DND-41 (cell line): ENCODE data around the gene ERP27.

Experiments used
- ATAC-seq: fragments of 200-7000 bp; cut with Tn5 transposase; 3 replicates; pipeline ENCODE4 v1.9.1; 2021; ENCODE audit warnings: low read depth; ENCODE audit not compliant: insufficient read depth
- DNase-seq: peaks from one replicate; pipeline ENCODE4 v3.0.0-alpha.2; 2020
- H2AFZ ChIP-seq: 2 replicates; pipeline ENCODE4 v1.6.0; 2012; ENCODE audit warnings: low read depth, low read length
- H3K27ac ChIP-seq: 2 replicates; pipeline ENCODE4 v1.5.1; 2012; ENCODE audit warnings: low read length, inconsistent platforms
- H3K27me3 ChIP-seq: fragments of 200-600 bp; sonication (generic); 2 replicates; pipeline ENCODE4 v1.6.0; 2012; ENCODE audit warnings: low read length, mild to moderate bottlenecking, inconsistent platforms; ENCODE audit not compliant: insufficient read depth, poor library complexity
- H3K36me3 ChIP-seq: 2 replicates; pipeline ENCODE4 v1.5.1; 2012; ENCODE audit warnings: low read length, inconsistent platforms; ENCODE audit not compliant: insufficient read depth
- H3K4me1 ChIP-seq: 2 replicates; pipeline ENCODE4 v1.5.1; 2012; ENCODE audit warnings: mild to moderate bottlenecking, low read length; ENCODE audit not compliant: insufficient read depth
- H3K4me2 ChIP-seq: 2 replicates; pipeline ENCODE4 v1.6.0; 2012; ENCODE audit warnings: mild to moderate bottlenecking, moderate library complexity, low read length, inconsistent platforms; ENCODE audit not compliant: insufficient read depth
- H3K4me3 ChIP-seq, 2 experiments: fragments of 200-600 bp in 1 of 2; shearing (Covaris generic) in 1 of 2; 2 replicates each; pipeline ENCODE4 v1.5.1; 2012 to 2016; ENCODE audit warnings: inconsistent platforms in 2 of 2, low read length in 2 of 2, mild to moderate bottlenecking in 2 of 2, low read depth in 1 of 2, moderate library complexity in 1 of 2
- H3K79me2 ChIP-seq: 2 replicates; pipeline ENCODE4 v1.6.0; 2012; ENCODE audit warnings: low read length, inconsistent platforms; ENCODE audit not compliant: insufficient read depth
- H3K9ac ChIP-seq: 2 replicates; pipeline ENCODE4 v1.6.0; 2012; ENCODE audit warnings: low read depth, mild to moderate bottlenecking, inconsistent platforms, low read length, moderate library complexity
- H3K9me3 ChIP-seq: 2 replicates; pipeline ENCODE4 v1.5.1; 2012; ENCODE audit warnings: low read length, moderate library complexity, mild to moderate bottlenecking, inconsistent platforms; ENCODE audit not compliant: insufficient read depth, severe bottlenecking
- H4K20me1 ChIP-seq: 2 replicates; pipeline ENCODE4 v1.6.0; 2012; ENCODE audit warnings: low read length; ENCODE audit not compliant: insufficient read depth
- EZH2 ChIP-seq: IDR thresholded peaks from 3 replicates; pipeline ENCODE4 v1.6.1; 2012; ENCODE audit warnings: borderline replicate concordance, low read depth, mild to moderate bottlenecking, moderate library complexity, low read length, inconsistent platforms; ENCODE audit not compliant: severe bottlenecking
- TF ChIP-seq, protein P1 (sequence below): IDR thresholded peaks from 2 replicates; pipeline ENCODE4 v1.5.1; 2012; ENCODE audit warnings: borderline replicate concordance, low read length, moderate library complexity, mild to moderate bottlenecking; ENCODE audit not compliant: poor library complexity, severe bottlenecking; ENCODE audit errors: extremely low read depth

ERP27 gene

DNA sequence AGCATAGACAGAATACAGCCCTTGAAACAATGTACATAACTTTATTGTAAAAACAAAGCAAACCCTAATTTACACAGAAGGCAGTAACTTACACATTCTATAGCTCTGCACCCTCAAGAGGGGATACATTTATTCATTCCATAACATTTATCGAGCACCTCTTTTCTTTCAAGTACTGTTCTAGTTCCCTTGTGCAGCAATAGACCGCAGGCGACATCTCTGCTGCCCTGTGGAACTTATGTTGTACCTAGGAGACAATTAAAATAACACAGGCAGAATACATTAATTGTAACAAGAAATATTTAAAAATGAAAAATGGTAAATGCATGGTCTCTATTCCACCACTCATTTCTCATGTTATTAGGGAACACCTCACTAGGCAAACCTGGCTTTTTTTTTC, 24.5 kb upstream of the ERP27 start:
- Histone ChIP-seq H3K9ac (peak overlapping the region; percentile 78), H3K4me1 (peaks cover 59% of the 10 kb centered on the region), H3K27me3 (no peaks in the 10 kb centered on the region), H3K4me3 (peak overlapping the region; percentile 41 to 77; a peak in 3 of 4 replicates), H3K36me3 (peaks cover 24% of the 10 kb centered on the region), H3K9me3 (no peaks in the 10 kb centered on the region), H3K79me2 (peaks cover 67% of the 10 kb centered on the region), H3K27ac (peak overlapping the region; percentile 87), H3K4me2 (peak overlapping the region; percentile 89), H2AFZ (peak overlapping the region; percentile 81), H4K20me1 (peaks cover 15% of the 10 kb centered on the region; the same call in 1 of the 2 replicates)
- TF ChIP-seq, protein P1, sequence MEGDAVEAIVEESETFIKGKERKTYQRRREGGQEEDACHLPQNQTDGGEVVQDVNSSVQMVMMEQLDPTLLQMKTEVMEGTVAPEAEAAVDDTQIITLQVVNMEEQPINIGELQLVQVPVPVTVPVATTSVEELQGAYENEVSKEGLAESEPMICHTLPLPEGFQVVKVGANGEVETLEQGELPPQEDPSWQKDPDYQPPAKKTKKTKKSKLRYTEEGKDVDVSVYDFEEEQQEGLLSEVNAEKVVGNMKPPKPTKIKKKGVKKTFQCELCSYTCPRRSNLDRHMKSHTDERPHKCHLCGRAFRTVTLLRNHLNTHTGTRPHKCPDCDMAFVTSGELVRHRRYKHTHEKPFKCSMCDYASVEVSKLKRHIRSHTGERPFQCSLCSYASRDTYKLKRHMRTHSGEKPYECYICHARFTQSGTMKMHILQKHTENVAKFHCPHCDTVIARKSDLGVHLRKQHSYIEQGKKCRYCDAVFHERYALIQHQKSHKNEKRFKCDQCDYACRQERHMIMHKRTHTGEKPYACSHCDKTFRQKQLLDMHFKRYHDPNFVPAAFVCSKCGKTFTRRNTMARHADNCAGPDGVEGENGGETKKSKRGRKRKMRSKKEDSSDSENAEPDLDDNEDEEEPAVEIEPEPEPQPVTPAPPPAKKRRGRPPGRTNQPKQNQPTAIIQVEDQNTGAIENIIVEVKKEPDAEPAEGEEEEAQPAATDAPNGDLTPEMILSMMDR, result peak; percentile 4
- no peak for TF ChIP-seq EZH2
- no peak for ATAC-seq
- DNase-seq, result peak; percentile 47

DNA sequence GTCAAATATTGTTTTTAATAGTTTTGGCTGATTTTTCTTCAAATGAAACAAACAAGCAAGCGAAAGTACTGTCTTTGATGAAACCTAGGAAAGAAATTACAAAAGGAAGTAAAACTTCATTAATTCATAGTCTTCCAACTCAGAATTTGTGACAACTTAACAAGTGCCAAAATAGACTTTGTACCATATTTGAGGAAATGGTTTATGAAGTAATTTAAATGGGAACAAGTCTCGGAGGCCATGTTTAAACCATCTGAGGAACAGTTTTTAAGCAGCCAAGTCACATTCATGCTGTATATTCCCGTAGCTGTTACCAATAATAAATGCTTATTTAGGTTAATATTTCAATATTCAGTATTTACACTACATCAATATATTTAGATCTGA, 23.8 kb upstream of the ERP27 start:
- peak overlapping the region; percentile 41 to 77 for H3K4me3 ChIP-seq
- H3K4me1 ChIP-seq, result peaks cover 66% of the 10 kb centered on the region
- peak overlapping the region; percentile 78 for H3K9ac ChIP-seq
- H3K27me3 ChIP-seq, result no peaks in the 10 kb centered on the region
- peak overlapping the region; percentile 81 for H2AFZ ChIP-seq
- peak overlapping the region; percentile 87 for H3K27ac ChIP-seq
- peaks cover 29% of the 10 kb centered on the region for H3K36me3 ChIP-seq
- peak overlapping the region; percentile 89 for H3K4me2 ChIP-seq
- no peaks in the 10 kb centered on the region for H3K9me3 ChIP-seq
- TF ChIP-seq, protein P1, result no peak
- TF ChIP-seq EZH2, result no peak
- no peak for ATAC-seq
- H3K79me2 ChIP-seq, result peaks cover 73% of the 10 kb centered on the region
- DNase-seq, result no peak
- H4K20me1 ChIP-seq, result peaks cover 19% of the 10 kb centered on the region; the same call in 1 of the 2 replicates

DNA sequence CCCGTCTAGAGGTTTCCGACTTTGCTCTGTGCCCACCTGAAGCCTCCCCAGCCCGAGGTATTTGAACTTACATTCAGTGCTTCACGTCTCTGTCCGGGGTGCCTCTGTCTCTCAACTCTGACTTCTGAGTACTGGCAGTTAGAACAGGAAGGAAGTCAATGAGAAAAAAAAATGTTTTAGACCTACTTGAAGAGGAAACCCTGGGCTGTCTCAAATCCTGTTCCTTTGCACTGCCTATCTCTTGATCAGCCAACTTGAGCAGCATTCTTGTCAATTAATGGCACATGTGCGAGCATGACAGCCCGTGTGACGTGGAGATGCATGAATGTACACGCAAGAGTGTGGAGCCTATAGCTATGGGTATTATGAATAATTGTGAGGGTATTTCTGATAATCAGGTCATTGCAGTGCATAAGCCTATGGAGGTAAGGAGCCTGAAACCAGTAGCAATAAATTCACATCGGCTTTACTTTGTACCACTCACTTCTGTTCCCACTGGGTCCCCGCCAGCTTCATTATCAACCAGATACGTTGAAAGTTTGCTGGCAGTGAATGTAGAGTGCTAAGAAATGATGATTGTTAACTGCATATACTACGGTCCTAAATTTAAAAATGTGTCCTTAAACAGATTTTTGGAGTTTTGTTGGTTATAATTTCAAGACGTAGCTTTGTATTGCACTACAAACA, 23.3 kb upstream of the ERP27 start, which contains the start of gene ARHGDIB:
ARHGDIB (minus strand) TSS at position 136 of the 687 bp plus-strand sequence. CDS start 10,889 bp downstream, outside the sequence.
- peak within 1 kb of the TSS; percentile 41 to 77 for H3K4me3 ChIP-seq
- no peaks in the 10 kb centered on the region for H3K27me3 ChIP-seq
- peak within 1 kb of the TSS; percentile 78 for H3K9ac ChIP-seq
- H4K20me1 ChIP-seq, result peaks cover 22% of the 10 kb centered on the region
- peak within 1 kb of the TSS; percentile 87 for H3K27ac ChIP-seq
- H2AFZ ChIP-seq, result peak within 1 kb of the TSS; percentile 81
- peak within 1 kb of the TSS; percentile 89 for H3K4me2 ChIP-seq
- H3K4me1 ChIP-seq, result peaks cover 71% of the 10 kb centered on the region
- TF ChIP-seq, protein P1, result no peak
- TF ChIP-seq EZH2, result no peak
- peak; percentile 81 for ATAC-seq
- DNase-seq, result peak; percentile 92
- peaks cover 79% of the 10 kb centered on the region for H3K79me2 ChIP-seq
- H3K36me3 ChIP-seq, result peaks cover 35% of the 10 kb centered on the region
- no peaks in the 10 kb centered on the region for H3K9me3 ChIP-seq
